ENCODE results near the gene SGSM2. TPM values are rescaled to one million over a fixed set of nuclear protein-coding genes. Genes with fewer than 3 reads are reported as not detected.

SGSM2 gene
- polyA plus RNA-seq, 1 donor (not counting 4 experiments of a cell fraction or from before 2014, with no cell fraction given), result 16.4 TPM

GRCh38 chr17:2321399-2321798 lies 15.9 kb upstream of the SGSM2 start:
- Histone ChIP-seq H3K4me1 (ENCODE audit: control insufficient read depth, extremely low read depth, insufficient read depth, low read length) (no peaks in the 10 kb centered on the region), H3K36me3 (ENCODE audit: control insufficient read depth in 2 of 2, extremely low read depth in 1 of 2, insufficient read depth in 2 of 2, low read length in 2 of 2) (peaks cover 31 to 32% of the 10 kb centered on the region in 2 experiments), H4K20me1 (ENCODE audit: control insufficient read depth, extremely low read depth, insufficient read depth, low read length) (no peaks in the 10 kb centered on the region), H3K9ac (ENCODE audit: control insufficient read depth, extremely low read depth, insufficient read depth, low read length) (no peak overlapping the region), H3K9me1 (ENCODE audit: control insufficient read depth, extremely low read depth, insufficient read depth, low read length) (no peaks in the 10 kb centered on the region), H2AFZ (ENCODE audit: control insufficient read depth, low read length) (no peak overlapping the region), H3K4me3 (ENCODE audit: control insufficient read depth in 2 of 3, extremely low read depth in 1 of 3, insufficient read depth in 2 of 3, low read depth in 1 of 3, low read length in 3 of 3) (no peak overlapping the region), H3K4me2 (ENCODE audit: control insufficient read depth, extremely low read depth, insufficient read depth, low read depth, low read length) (no peak overlapping the region), H3K27me3 (ENCODE audit: control insufficient read depth, extremely low read depth, insufficient read depth, low read length) (no peaks in the 10 kb centered on the region), H3K79me2 (ENCODE audit: control insufficient read depth, insufficient read depth, low read length) (no peaks in the 10 kb centered on the region), H3K9me3 (ENCODE audit: control insufficient read depth, low read depth, low read length) (no peaks in the 10 kb centered on the region), H3K27ac (ENCODE audit: control insufficient read depth, insufficient read depth, low read length) (no peak overlapping the region)
- FAIRE-seq, result no peak
- no peak for DNase-seq (ENCODE audit: low read depth, low spot score)
- no peak for TF ChIP-seq EZH2 (IDR thresholded peaks at IDR 0.05; ENCODE audit: low read length)
- TF ChIP-seq CTCF (optimal IDR thresholded peaks at IDR 0.05 in 1 of 3, IDR thresholded peaks at IDR 0.05 in 1 of 3, conservative IDR thresholded peaks at IDR 0.05 in 1 of 3; ENCODE audit: extremely low read depth in 1 of 3, insufficient read depth in 2 of 3, low read length in 3 of 3), result no peak
- dilution Hi-C loops (cut with MboI; ENCODE audit: extremely low pct_ligation_motif_present, low sequenced_read_pairs), result no loop called here

- H3K36me3 ChIP-seq (ENCODE audit: control insufficient read depth in 2 of 2, extremely low read depth in 1 of 2, insufficient read depth in 2 of 2, low read length in 2 of 2), result peaks cover 32% of the 10 kb centered on the region in 2 experiments
- no peaks in the 10 kb centered on the region for H4K20me1 ChIP-seq (ENCODE audit: control insufficient read depth, extremely low read depth, insufficient read depth, low read length)
- H3K9ac ChIP-seq (ENCODE audit: control insufficient read depth, extremely low read depth, insufficient read depth, low read length), result no peak overlapping the region
- FAIRE-seq (no peak), DNase-seq (ENCODE audit: low read depth, low spot score) (no peak)
- H3K9me1 ChIP-seq (ENCODE audit: control insufficient read depth, extremely low read depth, insufficient read depth, low read length), result no peaks in the 10 kb centered on the region
- no peak overlapping the region for H3K4me3 ChIP-seq (ENCODE audit: control insufficient read depth in 2 of 3, extremely low read depth in 1 of 3, insufficient read depth in 2 of 3, low read depth in 1 of 3, low read length in 3 of 3)
- H3K27me3 ChIP-seq (ENCODE audit: control insufficient read depth, extremely low read depth, insufficient read depth, low read length), result no peaks in the 10 kb centered on the region
- no peak overlapping the region for H3K4me2 ChIP-seq (ENCODE audit: control insufficient read depth, extremely low read depth, insufficient read depth, low read depth, low read length)
- TF ChIP-seq EZH2 (IDR thresholded peaks at IDR 0.05; ENCODE audit: low read length) (no peak), CTCF (optimal IDR thresholded peaks at IDR 0.05 in 1 of 3, IDR thresholded peaks at IDR 0.05 in 1 of 3, conservative IDR thresholded peaks at IDR 0.05 in 1 of 3; ENCODE audit: extremely low read depth in 1 of 3, insufficient read depth in 2 of 3, low read length in 3 of 3) (no peak)
- no peaks in the 10 kb centered on the region for H3K9me3 ChIP-seq (ENCODE audit: control insufficient read depth, low read depth, low read length)
- dilution Hi-C loops (cut with MboI; ENCODE audit: extremely low pct_ligation_motif_present, low sequenced_read_pairs), result no loop called here
- no peak overlapping the region for H2AFZ ChIP-seq (ENCODE audit: control insufficient read depth, low read length)
- peaks cover 2% of the 10 kb centered on the region for H3K79me2 ChIP-seq (ENCODE audit: control insufficient read depth, insufficient read depth, low read length)
- H3K4me1 ChIP-seq (ENCODE audit: control insufficient read depth, extremely low read depth, insufficient read depth, low read length), result no peaks in the 10 kb centered on the region
- H3K27ac ChIP-seq (ENCODE audit: control insufficient read depth, insufficient read depth, low read length), result no peak overlapping the region
Measured at GRCh38 chr17:2323629-2324314, 13.5 kb upstream of the SGSM2 start.

Data from keratinocyte (primary cell).